Hematopoietic multipotent progenitor cell treated with erythropoietin and hydrocortisone succinate and interleukin-3 and kit ligand, for 15 days (in vitro differentiated cells): ENCODE results near the gene MUL1.

ENCODE experiments used
- DNase-seq: peaks from one replicate; pipeline ENCODE4 v3.0.0-alpha.2; 2015; ENCODE audit warnings: low spot score

Gene MUL1

DNA sequence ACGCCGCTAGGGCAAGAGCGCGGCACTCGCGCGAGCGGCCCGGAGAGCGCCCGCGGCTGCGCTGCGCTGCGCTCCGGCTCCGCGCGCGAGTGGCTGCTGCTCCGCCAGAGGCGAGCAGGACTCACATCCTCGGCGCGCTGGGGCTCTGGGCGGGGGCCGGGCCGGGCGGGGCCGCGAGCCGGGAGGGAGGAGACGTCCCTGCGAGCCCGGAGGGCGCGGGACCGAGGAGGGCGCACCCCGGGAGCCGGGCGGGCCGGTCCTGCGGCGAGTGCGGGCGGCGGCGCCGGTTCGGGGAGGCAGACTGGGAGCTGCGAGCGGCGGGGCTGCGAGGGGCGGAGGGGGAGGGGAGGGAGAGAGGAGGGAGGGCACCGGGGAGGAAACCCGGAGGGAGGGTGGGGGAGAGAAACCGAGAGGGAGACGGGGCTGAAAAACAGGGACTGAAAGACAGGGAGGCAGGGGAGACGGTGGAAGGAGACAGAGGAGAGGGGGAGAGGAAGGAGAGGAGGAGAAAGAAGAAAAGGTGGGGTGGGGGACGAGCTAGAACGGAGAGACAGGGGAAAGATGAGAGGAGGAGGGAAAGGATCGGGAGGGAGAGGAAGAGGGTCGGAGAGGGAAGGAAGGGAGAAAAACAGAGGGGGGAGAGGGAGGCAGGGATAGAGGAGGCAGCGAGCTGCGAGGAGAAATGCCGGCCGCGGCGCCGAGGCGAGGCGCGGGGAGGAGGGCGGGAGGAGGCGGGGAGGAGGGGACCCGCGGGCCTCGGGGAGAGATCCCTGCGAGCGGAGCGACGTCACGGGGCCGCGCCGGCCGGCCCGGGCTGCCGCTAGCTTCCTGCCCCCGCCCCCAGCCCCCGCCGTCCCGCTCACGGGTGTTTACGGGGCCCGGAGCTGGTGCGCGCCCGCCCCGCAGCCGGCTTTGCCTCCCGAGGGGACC is 22.2 kb downstream of the MUL1 start, which contains the start of gene CAMK2N1:
Gene CAMK2N1 (minus strand): TSS at position 684 of the 930 bp plus-strand sequence. CDS start 831 bp downstream, outside the sequence.
- DNase-seq: no peak

DNA sequence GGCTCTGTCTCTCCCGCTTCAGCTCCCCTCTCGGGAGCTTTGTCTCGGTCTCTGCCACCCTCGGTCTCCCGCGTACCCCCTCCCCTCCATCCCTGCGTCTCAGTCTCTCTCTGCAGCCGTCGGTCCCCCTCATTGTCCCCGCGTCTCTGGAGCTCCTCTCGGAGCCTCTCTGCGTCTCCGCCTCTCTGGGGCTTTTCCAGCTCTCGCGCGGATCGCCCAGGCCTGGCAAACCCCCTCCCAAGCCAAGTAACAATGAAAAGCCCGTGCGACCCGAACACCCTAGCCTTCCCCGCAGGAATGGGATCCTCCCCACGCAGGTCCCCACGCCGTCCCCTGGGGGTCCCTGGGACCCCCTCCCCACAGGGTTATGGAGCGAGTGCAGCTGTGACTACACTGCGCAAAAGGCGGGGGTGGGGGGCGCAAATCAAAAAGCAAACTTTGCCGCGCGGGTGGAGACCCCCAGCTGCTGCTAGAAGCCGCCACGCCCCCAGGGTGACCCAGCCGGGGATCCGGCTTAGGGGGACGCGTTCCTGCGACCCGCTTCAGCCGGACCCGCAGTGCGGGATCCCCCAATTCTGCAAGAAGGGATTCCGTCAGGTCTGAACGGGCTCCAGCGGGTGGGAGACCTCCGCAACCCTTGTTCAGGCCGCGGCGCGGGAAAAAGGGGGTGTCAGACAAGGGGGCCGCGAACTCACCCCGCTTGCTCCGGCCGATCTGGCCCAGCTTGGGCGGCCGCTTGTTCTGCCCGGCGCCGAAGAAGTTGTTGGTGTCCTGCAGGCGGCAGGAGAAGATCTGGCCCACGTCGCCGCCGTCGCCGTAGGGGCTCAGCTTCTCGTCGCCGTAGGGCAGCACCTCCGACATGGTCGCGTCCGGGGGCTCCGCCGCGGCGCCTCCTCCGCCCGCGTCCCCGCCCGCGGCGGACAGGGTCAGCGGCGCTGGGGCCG is 23.2 kb downstream of the MUL1 start:
- no peak for DNase-seq

DNA sequence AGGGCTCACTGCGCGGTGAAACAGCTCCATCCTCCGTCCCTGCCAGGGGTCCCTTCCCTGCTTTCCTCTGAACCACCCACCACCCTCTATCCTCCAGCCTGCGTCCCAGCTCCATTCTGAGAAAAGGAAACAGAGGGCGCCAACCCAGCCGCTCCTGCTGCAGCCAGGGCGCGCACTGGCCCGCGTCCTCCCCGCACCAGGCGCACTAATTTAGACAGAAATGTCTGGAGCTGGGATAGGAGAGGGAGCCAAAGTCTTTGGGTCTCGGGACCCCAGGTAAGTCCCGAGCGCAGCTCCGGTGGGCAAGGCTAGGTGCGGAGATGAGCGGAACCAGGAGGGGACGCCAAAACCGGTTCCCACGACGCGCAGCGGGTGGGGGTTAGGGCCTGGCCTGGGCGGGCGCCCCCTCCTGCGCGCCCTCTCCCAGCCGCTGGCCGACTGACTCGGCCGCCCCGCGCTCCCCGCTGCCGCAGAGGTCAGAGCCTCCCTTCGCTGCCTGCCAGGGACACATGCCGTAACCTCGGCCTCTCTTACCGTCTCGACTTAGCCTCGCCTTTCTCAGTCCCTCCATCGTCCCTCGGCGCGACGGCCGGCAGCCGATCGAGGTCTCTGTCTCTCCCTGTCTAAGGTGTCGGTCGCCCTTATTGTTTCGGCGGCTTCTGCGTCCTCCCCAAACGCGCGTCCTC is 24.0 kb downstream of the MUL1 start:
- DNase-seq: no peak

DNA sequence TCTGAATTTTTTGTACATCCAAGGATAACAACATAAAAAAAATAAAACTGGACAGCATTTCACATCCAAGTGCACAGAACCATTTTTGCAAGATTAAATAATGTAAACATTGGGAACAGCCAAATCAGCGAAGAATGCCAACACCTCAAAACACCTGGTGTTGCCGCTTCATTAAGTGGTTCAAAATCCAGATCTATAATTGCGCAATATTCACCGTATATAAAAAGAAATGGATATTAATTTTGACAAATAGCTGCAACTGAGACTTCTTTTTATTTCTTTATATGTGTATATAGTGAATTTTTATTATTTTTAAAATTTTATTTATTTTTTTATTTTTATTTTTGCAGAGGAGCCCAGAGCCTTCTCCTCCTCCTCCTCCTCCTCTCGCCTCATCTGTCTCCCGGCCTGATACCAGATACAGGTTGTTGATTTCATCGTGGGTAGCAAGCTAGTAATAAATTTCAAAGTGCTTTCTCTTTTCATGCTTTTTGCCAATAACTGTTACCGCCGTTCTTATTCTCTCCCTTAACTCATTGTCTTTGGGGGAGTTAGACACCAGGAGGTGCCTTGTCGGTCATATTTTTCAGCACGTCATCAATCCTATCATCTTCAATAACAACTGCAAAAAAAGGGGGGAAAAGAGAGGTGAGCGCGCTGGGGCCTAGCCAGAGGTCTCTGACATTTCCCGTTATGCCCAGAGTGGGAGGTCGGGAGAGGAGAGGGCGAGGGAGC is 24.7 kb downstream of the MUL1 start:
- no peak for DNase-seq

DNA sequence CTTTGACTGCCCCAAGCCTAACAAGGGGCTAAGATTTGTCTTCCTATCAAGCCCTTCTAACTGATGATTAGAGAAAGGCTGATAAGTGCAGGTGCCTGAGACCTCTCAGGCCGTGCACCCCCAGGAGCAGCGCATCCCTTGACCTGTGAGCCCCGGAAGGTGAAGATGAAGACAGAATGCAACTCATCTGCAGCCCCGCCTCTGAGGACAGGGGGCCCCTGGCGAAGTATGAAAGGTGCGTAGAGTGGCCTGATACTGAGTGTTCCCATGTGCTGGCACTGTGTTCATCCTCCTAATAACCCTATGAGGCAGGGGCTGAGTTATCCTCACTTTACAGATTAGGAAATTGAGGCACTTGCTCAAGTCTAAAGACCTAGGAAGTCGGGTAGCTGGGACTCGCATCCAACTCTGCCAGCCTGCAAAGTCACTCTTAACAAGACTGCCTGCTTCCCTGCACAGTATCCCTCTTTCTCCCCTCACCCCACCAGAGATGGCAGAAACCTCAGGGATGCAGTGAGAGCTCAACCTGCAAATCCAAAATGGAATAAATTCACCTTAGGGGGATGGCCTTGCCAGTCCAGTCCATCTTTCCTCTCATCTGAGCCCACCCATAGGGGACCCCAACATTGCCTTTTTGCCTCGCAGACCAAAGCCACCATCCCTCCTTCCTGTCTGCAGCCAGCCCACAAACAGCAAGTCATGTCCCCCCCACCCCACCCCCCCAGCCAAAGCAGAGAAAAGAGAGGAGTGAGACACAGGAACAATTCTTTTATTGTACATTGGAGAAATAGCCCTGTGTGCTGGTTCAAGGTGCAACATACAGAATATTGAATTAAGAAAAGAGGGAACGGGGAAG is 26.1 kb downstream of the MUL1 start:
- DNase-seq: no peak

DNA sequence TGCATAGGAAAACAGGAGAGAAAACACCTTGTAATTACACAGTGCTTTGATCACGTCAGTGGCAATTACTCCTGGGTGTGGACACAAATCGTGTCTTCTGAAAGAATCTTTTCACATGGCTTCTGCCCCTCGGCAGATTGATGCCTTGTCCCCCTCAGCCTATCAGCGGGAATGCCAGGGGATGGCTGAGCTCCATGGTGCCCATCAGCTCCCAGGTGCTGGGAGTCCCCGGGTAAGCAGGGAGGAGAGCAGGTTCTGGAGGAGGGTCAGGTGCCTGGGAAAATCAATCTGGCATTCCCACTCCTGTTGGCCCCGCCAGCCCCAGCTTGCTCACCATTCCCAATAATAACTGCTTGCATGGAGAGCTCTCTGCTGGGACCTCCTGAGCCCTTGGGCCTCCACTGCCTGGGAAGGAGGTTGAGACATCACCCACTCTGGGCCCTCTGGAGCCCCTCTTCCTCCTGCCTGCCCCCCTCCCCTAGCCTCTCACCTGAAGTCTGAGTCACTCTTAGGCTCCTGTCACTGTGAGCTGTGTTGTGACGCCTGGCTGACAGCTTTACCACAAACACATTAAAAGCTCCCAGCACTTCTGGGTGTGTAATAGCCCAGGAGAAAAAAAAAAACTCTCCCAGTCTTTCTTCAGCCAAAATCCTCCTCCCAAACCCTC is 26.9 kb downstream of the MUL1 start:
- no peak for DNase-seq

DNA sequence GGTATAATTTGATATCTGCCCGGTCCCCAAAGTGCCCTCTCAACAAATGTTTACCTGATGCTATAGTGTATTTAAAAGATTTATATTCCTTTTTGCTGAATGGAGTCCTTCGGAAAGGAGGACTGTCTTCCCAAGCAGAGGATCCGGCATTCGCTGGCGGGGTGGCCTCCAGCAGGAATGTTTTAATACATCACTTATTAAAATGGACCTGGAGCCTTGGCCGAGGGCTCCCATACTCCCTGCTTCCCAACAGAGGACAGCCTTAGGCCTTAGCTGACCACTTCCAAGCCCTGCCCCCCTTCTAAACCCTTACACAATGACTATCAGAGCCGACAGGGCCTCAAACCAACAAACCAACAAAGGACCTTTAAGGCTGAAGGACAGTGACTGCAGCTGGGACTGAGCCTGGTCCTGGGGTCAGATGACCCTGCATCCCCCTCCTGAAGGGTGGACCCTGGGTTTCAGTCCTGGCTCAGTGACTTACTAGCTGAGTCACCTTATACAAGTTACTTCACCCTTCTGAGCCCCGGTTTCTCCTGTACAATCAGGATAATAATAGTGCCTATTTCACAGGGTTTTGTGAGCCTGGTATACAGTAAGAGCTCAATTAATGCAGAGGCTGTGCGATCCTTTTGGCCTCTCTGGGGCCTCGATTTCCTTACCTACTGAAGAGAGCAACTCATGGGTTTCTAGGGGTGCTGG is 27.6 kb downstream of the MUL1 start:
- DNase-seq: no peak

DNA sequence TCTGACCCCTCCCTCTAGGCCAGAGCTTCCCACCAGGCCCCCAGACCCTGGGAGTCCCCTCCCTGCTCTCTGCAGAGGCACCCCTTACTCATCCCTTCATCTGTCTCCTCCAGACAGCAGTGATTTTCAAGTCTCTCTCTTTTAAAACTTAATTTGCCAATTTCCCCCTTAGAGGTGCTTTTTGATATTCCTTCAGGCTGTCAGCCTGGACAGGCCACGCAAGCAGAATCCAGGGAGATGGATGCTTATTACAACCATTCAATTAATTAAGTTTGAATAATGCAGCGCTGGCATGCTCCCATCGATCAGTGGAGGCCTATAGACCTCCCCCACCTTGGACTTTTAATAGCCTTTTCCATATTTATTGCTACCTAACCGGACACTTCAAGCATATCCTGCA is 28.1 kb downstream of the MUL1 start:
- DNase-seq: no peak

DNA sequence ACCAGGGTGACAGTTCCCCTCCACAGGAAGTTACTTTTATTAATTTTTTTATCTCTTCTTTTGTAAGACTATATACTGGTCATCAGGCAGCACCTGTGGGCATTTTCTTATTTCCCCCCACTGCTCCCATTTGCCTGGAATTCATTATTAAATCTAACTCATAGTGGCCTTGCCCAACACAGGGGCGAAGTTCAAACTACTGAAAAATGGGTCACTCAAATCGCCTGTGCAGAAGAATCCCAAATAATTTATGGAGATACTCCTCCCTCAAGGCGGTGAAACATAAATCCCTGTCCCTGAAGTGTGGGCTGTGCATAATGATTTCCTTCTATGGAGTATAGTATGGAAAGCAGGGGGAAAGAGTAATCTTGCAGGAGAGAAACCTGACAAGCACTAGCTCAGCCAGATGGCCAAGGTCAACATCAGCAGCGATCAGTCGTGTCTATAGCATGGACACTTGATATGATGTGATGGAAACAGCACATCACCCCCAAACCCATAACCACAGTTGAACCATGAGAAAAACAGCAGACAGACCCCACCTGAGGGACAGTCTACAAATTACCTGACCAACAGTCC is 29.8 kb downstream of the MUL1 start:
- no peak for DNase-seq

DNA sequence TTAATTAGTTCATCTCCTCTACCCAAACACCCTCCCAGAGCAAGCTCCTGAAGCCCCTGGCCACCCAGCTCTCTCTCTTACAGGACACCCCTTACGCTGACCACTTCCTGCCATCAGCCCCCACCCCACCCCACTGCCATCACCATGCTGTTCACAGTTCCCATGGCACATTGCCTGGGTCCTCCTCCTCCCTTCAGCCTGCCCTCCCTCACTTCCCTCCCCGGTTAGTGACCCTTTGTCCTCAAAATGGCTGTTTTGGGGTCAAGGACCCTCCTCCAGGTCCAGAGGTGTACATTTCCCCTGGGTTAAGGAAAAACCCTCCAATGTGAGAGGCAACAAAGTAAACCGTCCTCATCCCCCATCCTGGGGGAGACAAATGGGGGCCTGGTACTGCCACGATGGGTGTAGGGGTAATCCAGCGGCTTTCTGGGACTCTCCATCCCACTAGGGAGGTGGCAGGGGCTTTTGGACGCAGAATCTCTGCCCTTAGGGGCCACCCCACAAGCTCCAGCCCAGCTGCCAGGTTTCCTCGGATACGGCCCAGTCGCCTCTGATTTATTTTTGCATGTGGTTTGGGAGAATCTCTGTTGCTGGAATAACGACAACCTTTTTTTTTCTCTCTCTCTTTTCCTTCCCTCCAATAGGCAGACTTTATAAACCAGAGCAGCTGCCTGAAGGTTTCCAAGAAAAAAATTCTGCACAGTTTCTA is 30.4 kb downstream of the MUL1 start:
- no peak for DNase-seq

DNA sequence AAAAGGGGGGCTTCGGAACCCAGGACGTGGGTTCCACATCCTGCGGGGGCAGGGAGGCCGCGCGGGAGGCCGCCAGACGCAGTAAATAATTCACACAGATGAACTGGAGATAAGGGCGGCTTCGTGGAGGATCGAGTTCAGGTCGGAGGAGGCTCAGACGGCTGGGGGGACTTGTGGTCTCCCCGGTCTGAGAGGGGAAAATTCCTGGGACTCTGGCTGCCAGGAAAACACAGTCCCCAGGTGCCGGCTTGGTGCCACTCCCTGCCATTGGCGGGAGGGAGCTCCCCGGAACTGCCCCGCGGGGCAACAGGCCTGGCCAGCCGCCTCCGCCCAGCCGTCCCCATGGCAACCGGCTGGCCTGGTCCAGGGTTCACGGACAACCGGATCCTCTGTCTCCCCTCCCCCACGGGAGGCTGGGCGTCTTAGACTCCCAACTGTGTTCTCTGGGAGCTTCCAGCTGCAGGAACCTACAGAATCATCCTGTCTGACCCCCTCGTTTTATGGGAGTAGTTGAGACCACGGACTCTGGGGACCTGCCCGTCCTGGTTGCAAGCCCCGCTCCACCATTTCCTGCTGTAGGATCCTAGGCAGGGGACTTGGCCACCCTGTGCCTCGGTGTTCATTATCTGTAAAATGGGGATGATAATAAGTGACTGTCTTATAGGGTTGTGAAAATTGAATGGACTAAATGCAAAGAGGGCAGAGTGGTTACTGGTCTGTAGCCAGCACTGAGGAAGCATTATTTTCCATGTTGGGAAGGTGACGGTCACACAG is 31.5 kb downstream of the MUL1 start:
- DNase-seq: no peak

DNA sequence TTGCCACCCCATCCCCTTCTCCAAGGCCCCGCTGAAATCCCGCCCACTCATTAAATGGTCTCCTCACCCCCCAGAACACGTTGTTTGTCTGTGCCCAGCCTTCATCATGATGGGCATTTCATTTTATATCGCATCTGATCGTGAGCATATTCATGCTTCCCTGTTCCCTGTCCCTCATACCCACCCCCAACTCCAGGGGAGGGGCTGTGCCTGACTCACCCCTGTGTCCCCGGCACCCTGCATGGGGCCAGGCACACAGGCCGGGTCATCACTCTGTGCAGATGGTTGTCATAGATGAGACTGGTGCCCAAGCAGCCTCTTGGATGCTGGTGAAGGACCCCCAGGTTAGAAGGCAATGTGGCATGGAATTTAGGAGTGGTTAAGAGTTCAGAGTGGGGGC is 33.0 kb downstream of the MUL1 start:
- DNase-seq: no peak

DNA sequence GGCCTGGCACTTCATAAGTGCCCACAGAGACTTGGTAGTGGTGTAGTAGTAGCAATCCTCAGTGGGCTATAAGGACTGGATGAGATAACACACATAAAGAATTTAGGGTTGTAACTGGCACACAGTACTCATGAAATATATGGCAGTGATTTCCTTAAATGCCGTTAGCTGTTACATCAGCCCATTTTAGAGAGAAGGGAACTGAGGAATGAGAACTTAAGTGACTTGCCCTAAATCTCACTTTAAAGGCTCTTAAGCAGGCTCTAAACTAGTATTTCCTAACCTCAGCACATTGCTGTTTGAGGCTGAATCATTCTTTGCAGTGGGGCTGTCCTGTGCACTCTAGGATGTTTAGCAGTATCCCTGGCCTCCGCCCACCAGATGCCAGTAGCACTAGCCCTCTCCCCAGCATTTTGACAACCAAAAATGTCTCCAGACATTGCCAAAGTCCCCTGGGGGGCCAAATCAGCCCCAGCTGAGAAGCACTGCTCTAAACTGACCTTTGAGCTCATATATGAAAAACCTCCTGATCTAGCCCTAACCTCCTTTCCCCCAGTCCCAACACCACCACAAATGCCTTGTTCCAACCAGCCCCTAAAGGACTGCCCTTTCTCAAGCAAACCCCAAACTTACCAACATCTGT is 33.5 kb downstream of the MUL1 start:
- DNase-seq: no peak

DNA sequence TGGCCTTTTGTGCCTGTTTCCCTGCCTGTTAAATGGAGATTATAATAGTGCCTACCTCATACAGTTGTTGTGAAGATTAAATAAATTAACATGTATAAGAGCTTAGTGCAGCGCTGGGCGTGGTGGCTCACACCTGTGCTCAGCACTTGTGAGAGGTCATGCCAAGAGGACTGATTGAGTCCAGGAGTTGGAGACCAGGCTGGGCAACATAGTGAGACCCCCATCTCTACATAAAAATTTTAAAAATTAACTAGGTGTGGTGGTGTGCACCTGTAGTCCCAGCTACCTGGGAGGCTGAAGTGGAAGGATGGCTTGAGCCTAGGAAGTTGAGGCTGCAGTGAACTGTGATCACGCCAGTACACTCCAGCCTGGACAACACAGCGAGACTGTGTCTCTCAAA is 34.1 kb downstream of the MUL1 start:
- DNase-seq: no peak

DNA sequence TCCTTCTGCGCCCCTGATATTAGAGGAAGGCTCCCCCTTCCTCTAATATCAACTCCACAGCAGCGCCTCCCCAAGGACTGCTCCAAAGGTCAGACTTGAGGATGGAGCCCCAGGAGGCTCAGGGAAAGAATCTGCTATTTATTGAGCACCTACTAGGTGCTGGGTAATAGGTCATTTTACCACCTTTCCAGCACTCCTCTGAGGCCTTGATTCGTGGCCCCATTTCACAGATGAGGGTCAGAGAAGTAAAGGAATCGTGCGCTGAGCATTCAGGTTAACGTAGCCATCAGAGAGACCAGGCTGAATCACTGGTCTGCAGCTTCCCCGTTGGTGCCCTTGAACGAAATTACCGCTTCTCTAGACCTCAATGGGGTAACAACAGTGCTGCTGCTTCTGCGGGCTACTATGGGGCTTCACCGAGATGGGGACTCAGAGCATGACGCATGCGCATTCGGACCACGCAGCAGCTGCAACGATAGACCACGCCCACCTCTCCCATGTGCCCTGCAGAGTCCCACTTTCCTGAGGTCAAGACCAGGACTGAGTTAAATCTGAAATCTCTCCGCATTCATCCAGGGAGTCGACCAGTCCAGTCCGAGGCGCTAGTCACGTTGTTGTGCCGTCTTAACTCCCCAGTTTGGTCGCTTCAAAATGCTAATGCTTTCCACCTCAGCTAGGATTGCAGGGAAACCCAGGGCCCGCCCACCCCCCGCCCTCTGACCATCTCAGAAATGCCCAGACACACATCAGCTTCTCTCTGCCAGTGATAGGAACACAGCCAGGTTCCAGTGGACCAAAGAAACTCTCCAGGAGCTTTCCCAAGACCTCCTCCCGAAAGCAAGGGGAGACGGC is 34.9 kb downstream of the MUL1 start:
- peak; percentile 14 for DNase-seq

DNA sequence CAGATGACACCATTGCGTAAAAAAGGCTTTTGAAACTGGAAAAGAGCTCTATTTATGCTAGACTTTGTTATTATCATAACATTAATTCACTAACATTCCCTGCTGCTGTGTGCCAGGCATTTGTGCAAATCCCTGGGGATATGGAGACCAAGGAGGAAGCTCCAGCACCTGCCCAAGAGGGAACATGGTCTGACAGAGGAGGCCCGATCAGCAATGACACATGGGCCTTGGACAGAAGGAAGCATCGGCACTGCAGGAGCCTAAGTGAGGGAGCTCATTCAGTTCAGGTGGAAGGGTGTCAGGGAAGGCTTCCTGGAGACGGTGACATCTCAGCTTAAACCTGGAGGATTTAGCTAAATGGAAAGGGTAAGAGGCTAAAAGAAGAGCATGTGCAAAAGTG is 35.8 kb downstream of the MUL1 start:
- no peak for DNase-seq
